Fibroblast of lung (primary cell): ENCODE results near the gene SUSD1.

Source experiments
- CTCF ChIP-seq, 2 donors: IDR thresholded peaks in 1 of 2; conservative IDR thresholded peaks in 1 of 2; 1 replicate in 1 of 2; 2 replicates in 1 of 2; pipeline ENCODE4 v1.5.1; 2011 to 2012; ENCODE audit warnings: low read length in 2 of 2, control low read depth in 1 of 2, inconsistent platforms in 1 of 2, low read depth in 1 of 2, mild to moderate bottlenecking in 1 of 2
- EZH2 ChIP-seq: IDR thresholded peaks from 2 replicates; pipeline ENCODE4 v1.5.1; 2012; ENCODE audit warnings: low read length, control low read depth, mild to moderate bottlenecking; ENCODE audit errors: missing control alignments

GRCh38 chr9:112103405-112103804 lies 71.7 kb downstream of the SUSD1 start:
- TF ChIP-seq CTCF (conservative IDR thresholded peaks at IDR 0.05 in 1 of 2, IDR thresholded peaks at IDR 0.05 in 1 of 2; ENCODE audit: low read depth in 1 of 2, low read length in 2 of 2) = no peak
- no peak for TF ChIP-seq EZH2
